Measurements from ENCODE around the gene SYNE1. TPM values are rescaled to one million over a fixed set of nuclear protein-coding genes. Genes with fewer than 3 reads are reported as not detected.
"Not testable (repeated sequence)": the region's sequence is repeated elsewhere in the genome, so short reads cannot be mapped to it uniquely, and the experiment has no call there.

The SYNE1 gene
- total RNA-seq, 1 experiment from 2014 or later: 27.3 TPM

DNA sequence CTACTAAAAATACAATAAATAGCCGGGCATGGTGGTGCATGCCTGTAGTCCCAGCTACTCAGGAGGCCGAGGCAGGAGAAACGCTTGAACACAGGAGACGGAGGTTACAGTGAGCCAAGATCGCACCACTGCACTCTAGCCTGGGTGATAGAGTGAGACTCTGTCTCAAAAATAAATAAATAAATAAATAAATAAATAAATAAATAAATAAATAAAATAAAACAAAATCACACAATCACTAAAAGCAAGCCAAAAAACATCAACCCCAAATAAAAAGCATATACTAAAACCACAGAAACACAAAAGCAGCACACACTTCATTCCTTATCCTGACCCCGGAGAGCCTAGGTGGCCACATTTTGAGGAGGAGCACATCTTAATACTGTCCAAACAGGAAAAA lies 498.8 kb downstream of the SYNE1 start:
- H3K4me1 ChIP-seq; H3K27ac ChIP-seq; H3K4me3 ChIP-seq; H3K9me3 ChIP-seq (replicated peaks); H3K27me3 ChIP-seq; DNase-seq; H3K36me3 ChIP-seq: not testable (repeated sequence)

- Histone ChIP-seq H3K27ac (no peak overlapping the region), H3K36me3 (0 out of 2 replicates have a peak, but pooled peaks cover 5% of the 10 kb centered on the region), H3K4me3 (no peak overlapping the region), H3K9me3 (replicated peaks) (no peaks in the 10 kb centered on the region), H3K27me3 (no peaks in the 10 kb centered on the region), H3K4me1 (no peaks in the 10 kb centered on the region)
- DNase-seq: no peak
Measured at GRCh38 chr6:152136449-152136825, 500.7 kb downstream of the SYNE1 start.

DNA sequence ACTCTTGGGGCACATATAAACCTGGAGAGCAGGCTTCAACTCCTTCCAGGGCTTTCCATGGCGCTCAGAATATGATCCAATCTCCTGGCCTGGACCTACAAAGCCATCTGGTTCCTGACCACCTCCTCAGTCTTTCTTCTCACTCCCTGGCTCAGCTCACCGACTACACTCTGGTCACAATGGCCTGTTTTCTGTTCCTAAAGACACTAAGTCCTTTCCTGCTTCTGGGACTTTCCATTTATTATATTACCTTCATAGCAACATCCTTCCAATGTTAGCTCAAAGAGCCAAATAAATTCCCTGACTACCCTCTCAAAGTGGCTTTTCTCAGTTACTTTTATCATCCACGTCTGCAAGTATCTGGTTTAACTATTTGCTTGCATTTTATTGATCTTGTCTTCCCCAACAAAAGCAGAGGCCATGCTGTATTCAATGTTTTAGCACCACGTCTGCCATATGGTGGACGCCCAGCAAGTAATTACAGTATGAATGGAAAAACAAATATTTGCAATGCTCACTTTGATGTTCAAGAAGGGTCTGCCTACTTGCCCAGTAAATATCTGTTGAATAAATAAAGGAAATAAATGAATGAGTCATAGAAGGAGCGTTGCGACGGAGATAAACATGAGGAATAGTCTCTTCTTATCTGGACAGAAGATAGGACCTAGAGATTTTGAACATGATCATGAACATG lies 501.3 kb downstream of the SYNE1 start:
- 0 out of 2 replicates have a peak, but pooled peaks cover 5% of the 10 kb centered on the region for H3K36me3 ChIP-seq
- no peaks in the 10 kb centered on the region for H3K4me1 ChIP-seq
- no peaks in the 10 kb centered on the region for H3K27me3 ChIP-seq
- DNase-seq: no peak
- H3K27ac ChIP-seq: no peak overlapping the region
- no peaks in the 10 kb centered on the region for H3K9me3 ChIP-seq (replicated peaks)
- no peak overlapping the region for H3K4me3 ChIP-seq

DNA sequence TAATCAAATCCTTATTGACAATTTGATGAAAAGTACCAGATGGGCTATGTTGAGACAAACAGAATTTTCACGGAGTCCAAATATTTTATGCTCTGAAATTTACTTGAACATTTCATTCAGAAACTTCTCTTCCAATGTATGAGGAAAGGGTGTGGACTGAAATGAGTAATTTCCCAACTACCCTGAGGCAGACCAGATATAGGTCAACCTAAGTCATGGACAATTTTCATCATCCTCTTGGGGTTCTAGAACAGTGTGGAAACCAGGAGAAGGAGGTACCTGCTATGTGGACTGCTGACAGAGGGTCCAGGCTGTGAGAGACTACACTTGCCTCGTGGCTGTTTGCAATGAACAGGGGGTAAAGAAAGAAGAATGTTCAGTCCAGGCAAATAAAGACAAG lies 506.7 kb downstream of the SYNE1 start:
- H3K4me1 ChIP-seq: no peaks in the 10 kb centered on the region
- no peak overlapping the region for H3K27ac ChIP-seq
- H3K27me3 ChIP-seq: no peaks in the 10 kb centered on the region
- H3K4me3 ChIP-seq: no peak overlapping the region
- DNase-seq: no peak
- H3K36me3 ChIP-seq: no peaks in the 10 kb centered on the region
- no peaks in the 10 kb centered on the region for H3K9me3 ChIP-seq (replicated peaks)

GRCh38 chr6:152129691-152130151 lies 507.4 kb downstream of the SYNE1 start:
- Histone ChIP-seq H3K4me3 (no peak overlapping the region), H3K9me3 (replicated peaks) (no peaks in the 10 kb centered on the region), H3K27ac (no peak overlapping the region), H3K4me1 (no peaks in the 10 kb centered on the region), H3K36me3 (no peaks in the 10 kb centered on the region), H3K27me3 (no peaks in the 10 kb centered on the region)
- DNase-seq: no peak

GRCh38 chr6:152127432-152128165 lies 509.6 kb downstream of the SYNE1 start:
- H3K4me3 ChIP-seq: no peak overlapping the region
- H3K27ac ChIP-seq: no peak overlapping the region
- no peaks in the 10 kb centered on the region for H3K9me3 ChIP-seq (replicated peaks)
- no peak for DNase-seq
- no peaks in the 10 kb centered on the region for H3K36me3 ChIP-seq
- H3K4me1 ChIP-seq: no peaks in the 10 kb centered on the region
- no peaks in the 10 kb centered on the region for H3K27me3 ChIP-seq

- no peaks in the 10 kb centered on the region for H3K36me3 ChIP-seq
- H3K4me1 ChIP-seq: no peaks in the 10 kb centered on the region
- DNase-seq: peak in 1 of 2 experiments; percentile 75
- no peak overlapping the region for H3K27ac ChIP-seq
- H3K4me3 ChIP-seq: no peak overlapping the region
- H3K27me3 ChIP-seq: no peaks in the 10 kb centered on the region
- no peaks in the 10 kb centered on the region for H3K9me3 ChIP-seq (replicated peaks)
Measured at GRCh38 chr6:152124429-152125074, 512.6 kb downstream of the SYNE1 start.

- no peak for DNase-seq
- Histone ChIP-seq H3K9me3 (replicated peaks) (no peaks in the 10 kb centered on the region), H3K4me1 (no peaks in the 10 kb centered on the region), H3K36me3 (no peaks in the 10 kb centered on the region), H3K27me3 (no peaks in the 10 kb centered on the region), H3K27ac (no peak overlapping the region), H3K4me3 (no peak overlapping the region)
Measured at GRCh38 chr6:152123076-152123475, 514.1 kb downstream of the SYNE1 start.

DNA sequence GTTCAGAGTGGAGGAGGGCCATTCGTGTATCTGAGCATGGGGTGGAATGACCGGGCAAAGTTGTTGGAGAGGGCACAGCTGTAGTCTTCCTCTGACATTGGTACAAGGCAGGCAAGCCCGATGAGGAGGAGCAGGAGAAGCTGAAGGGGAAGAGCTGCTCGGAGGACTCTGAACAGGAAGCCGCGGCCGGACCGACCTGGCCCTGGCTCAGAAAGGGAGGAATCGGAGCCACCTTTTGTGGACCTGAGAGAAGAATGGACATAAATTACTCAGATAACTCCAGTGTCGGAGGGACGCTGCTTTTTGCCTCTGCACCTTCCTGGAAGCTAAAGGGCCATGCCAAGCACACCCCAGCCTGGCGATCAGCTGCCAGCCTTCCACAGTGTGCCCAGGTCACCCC lies 514.7 kb downstream of the SYNE1 start:
- Histone ChIP-seq H3K36me3 (no peaks in the 10 kb centered on the region), H3K9me3 (replicated peaks) (no peaks in the 10 kb centered on the region), H3K27ac (no peak overlapping the region), H3K4me3 (no peak overlapping the region), H3K4me1 (no peaks in the 10 kb centered on the region), H3K27me3 (no peaks in the 10 kb centered on the region)
- DNase-seq: no peak

- H3K4me3 ChIP-seq: no peak overlapping the region
- no peak overlapping the region for H3K27ac ChIP-seq
- H3K4me1 ChIP-seq: no peaks in the 10 kb centered on the region
- H3K27me3 ChIP-seq: no peaks in the 10 kb centered on the region
- H3K9me3 ChIP-seq (replicated peaks): no peaks in the 10 kb centered on the region
- DNase-seq: no peak
- H3K36me3 ChIP-seq: no peaks in the 10 kb centered on the region
Measured at GRCh38 chr6:152121910-152122309, 515.3 kb downstream of the SYNE1 start.

DNA sequence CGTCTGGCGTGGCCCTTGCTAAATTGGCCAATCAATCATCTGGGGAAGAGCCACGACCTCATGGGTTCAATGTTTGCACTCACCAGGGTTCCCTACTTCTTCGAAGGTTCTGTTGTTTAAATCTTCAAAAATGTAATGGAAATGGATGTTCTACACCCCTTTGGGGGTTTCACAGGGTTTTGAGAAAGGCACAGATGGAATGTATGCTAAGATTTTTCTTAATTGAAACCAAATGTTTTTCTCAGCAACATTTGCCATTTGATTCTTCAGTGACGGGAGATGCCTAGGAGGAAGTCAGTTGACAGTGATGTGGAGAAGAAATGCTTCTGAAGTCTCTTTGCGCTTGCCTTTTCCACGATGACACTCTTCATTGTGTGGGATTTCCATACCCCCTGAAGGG lies 517.3 kb downstream of the SYNE1 start:
- Histone ChIP-seq H3K4me3 (no peak overlapping the region), H3K4me1 (no peaks in the 10 kb centered on the region), H3K27me3 (no peaks in the 10 kb centered on the region), H3K36me3 (no peaks in the 10 kb centered on the region), H3K27ac (no peak overlapping the region), H3K9me3 (replicated peaks) (no peaks in the 10 kb centered on the region)
- DNase-seq: no peak

DNA sequence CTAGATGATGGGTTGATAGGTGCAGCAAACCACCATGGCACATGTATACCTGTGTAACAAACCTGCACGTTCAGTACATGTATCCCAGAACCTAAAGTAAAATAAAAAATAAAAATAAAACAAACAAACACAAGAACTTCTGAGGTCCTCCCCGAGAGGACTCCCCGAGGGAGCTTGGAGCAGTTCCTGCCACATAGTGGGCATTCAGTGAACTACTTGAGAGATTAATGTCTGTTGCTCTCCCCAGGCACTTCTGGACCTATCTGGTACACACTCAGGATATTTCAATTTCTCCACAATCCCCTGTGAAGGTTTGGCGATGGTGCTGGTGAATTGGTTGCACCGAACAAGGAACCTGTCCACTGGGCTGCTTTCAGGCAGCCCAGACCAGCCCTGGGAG lies 518.5 kb downstream of the SYNE1 start:
- Histone ChIP-seq H3K4me1 (no peaks in the 10 kb centered on the region), H3K9me3 (replicated peaks) (no peaks in the 10 kb centered on the region), H3K27me3 (no peaks in the 10 kb centered on the region), H3K4me3 (no peak overlapping the region), H3K27ac (no peak overlapping the region), H3K36me3 (no peaks in the 10 kb centered on the region)
- DNase-seq: no peak

- no peaks in the 10 kb centered on the region for H3K9me3 ChIP-seq (replicated peaks)
- no peak for DNase-seq
- H3K4me1 ChIP-seq: no peaks in the 10 kb centered on the region
- H3K36me3 ChIP-seq: no peaks in the 10 kb centered on the region
- no peak overlapping the region for H3K27ac ChIP-seq
- H3K27me3 ChIP-seq: no peaks in the 10 kb centered on the region
- no peak overlapping the region for H3K4me3 ChIP-seq
Measured at GRCh38 chr6:152118224-152118623, 518.9 kb downstream of the SYNE1 start.

GRCh38 chr6:152117156-152118133 lies 519.7 kb downstream of the SYNE1 start:
- H3K27ac ChIP-seq: no peak overlapping the region
- no peaks in the 10 kb centered on the region for H3K36me3 ChIP-seq
- DNase-seq: peak; percentile 38 to 55

More at GRCh38 chr6:152117156-152118133, 519.7 kb downstream of the SYNE1 start:
- no peak overlapping the region for H3K4me3 ChIP-seq
- no peaks in the 10 kb centered on the region for H3K27me3 ChIP-seq
- H3K9me3 ChIP-seq (replicated peaks): no peaks in the 10 kb centered on the region
- H3K4me1 ChIP-seq: peaks cover under 1% of the 10 kb centered on the region; the same call in 1 of the 2 replicates

All from SJCRH30 (cell line).